RWPE1 (cell line): Measurements from ENCODE around the gene CDK5.

Experiments used
- CTCF ChIA-PET: fragments of 350-600 bp; sonication (Branson Sonifier 250); formaldehyde crosslinking; extraction: SDS; loops from one replicate; lab custom pipeline; 2021; lab: Yijun Ruan, JAX
- POLR2A ChIA-PET: fragments of 400-600 bp; formaldehyde crosslinking; extraction: SDS; loops from one replicate; lab custom pipeline; 2020; ENCODE audit warnings: antibody characterized with exemption; ENCODE audit not compliant: low non-redundant PET; lab: Yijun Ruan, JAX
- DNase-seq: peaks from one replicate; pipeline ENCODE4 v3.0.0; 2012; ENCODE audit warnings: low spot score
- H3K27ac ChIP-seq: fragments of 450-650 bp; 2 replicates; pipeline ENCODE4 v1.5.1; 2017
- CTCF ChIP-seq: fragments of 450-650 bp; conservative IDR thresholded peaks from 2 replicates; pipeline ENCODE4 v1.5.1; 2017; ENCODE audit warnings: low read depth, mild to moderate bottlenecking

The CDK5 gene

GRCh38 chr7:151007469-151007898 is 50.2 kb downstream of the CDK5 start:
- TF ChIP-seq CTCF, result no peak
- ChIA-PET CTCF (interaction anchor here (0.6 kb wide), 2 partner anchors 22 to 109 kb away, joined by 3 to 4 read pairs; no protein-coding TSS in a partner anchor), POLR2A (no interaction called here)
- no peak overlapping the region for H3K27ac ChIP-seq
- DNase-seq, result no peak

GRCh38 chr7:151006590-151007300 is 51.0 kb downstream of the CDK5 start:
- CTCF ChIA-PET, result interaction anchor here (0.6 kb wide), 1 partner anchor 21 kb away, joined by 3 read pairs; no protein-coding TSS in a partner anchor
- H3K27ac ChIP-seq, result no peak overlapping the region
- POLR2A ChIA-PET, result no interaction called here
- no peak for DNase-seq
- no peak for TF ChIP-seq CTCF

- CTCF ChIA-PET, result no interaction called here
- POLR2A ChIA-PET, result no interaction called here
- no peak for DNase-seq
- TF ChIP-seq CTCF, result no peak
- H3K27ac ChIP-seq, result no peak overlapping the region
Measured at GRCh38 chr7:151005566-151005965, 52.1 kb downstream of the CDK5 start.
